ENCODE results near the gene MFN2.
A peak's percentile ranks its signal among the peaks of the same experiment; 100 is the strongest.

DNA sequence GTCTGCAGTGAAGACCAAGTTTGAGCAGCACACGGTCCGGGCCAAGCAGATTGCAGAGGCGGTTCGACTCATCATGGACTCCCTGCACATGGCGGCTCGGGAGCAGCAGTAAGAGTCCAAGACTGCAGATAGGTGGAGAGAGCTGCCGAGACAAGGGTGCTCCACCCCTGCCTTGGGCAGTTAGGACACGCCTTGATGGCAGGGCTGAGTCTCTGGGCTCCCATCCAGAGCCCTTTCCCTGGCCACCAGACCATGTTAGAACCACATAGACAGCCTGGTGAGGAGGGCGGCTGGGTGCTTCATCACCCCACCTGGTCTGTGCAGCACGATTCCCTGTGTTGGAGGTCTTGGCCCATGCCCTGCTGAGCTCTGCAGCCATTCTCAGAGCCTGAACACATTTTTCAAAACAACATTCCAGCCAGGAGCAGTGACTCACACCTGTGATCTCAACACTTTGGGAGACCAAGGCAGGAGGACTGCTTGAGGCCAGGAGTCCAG lies 21.8 kb downstream of the MFN2 start:
- TF ChIP-seq, protein P1, sequence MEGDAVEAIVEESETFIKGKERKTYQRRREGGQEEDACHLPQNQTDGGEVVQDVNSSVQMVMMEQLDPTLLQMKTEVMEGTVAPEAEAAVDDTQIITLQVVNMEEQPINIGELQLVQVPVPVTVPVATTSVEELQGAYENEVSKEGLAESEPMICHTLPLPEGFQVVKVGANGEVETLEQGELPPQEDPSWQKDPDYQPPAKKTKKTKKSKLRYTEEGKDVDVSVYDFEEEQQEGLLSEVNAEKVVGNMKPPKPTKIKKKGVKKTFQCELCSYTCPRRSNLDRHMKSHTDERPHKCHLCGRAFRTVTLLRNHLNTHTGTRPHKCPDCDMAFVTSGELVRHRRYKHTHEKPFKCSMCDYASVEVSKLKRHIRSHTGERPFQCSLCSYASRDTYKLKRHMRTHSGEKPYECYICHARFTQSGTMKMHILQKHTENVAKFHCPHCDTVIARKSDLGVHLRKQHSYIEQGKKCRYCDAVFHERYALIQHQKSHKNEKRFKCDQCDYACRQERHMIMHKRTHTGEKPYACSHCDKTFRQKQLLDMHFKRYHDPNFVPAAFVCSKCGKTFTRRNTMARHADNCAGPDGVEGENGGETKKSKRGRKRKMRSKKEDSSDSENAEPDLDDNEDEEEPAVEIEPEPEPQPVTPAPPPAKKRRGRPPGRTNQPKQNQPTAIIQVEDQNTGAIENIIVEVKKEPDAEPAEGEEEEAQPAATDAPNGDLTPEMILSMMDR (IDR thresholded peaks at IDR 0.05) = no peak
- peak in 1 of 2 donors; percentile 34 for TF ChIP-seq POLR2A (IDR thresholded peaks at IDR 0.05)
